GM13976 (cell line): Measurements from ENCODE around the gene PDLIM4.

Experiments used
- DNase-seq: peaks from one replicate; pipeline ENCODE4 v3.0.0; 2012; ENCODE audit warnings: low spot score
- CTCF ChIP-seq: IDR thresholded peaks from 2 replicates; pipeline ENCODE4 v1.5.1; 2012; ENCODE audit warnings: borderline replicate concordance, mild to moderate bottlenecking; ENCODE audit not compliant: insufficient read depth; ENCODE audit errors: extremely low read depth, missing control alignments, control extremely low read depth
- in situ Hi-C: fragments of 300-500 bp; cut with MboI; formaldehyde crosslinking; loops from one replicate; pipeline ENCODE4 v1.12.0; 2022; ENCODE audit warnings: low sequenced_read_pairs, mixed read lengths, inconsistent platforms; ENCODE audit not compliant: unreplicated experiment

Gene PDLIM4

GRCh38 chr5:132270335-132270665 lies 12.8 kb downstream of the PDLIM4 start:
- TF ChIP-seq CTCF, result no peak
- in situ Hi-C loops, result no loop called here
- DNase-seq, result no peak

- TF ChIP-seq CTCF, result no peak
- in situ Hi-C loops, result no loop called here
- peak; percentile 16 for DNase-seq
Observed at GRCh38 chr5:132270706-132271105, 13.2 kb downstream of the PDLIM4 start.

GRCh38 chr5:132271251-132272246 lies 14.1 kb downstream of the PDLIM4 start:
- no peak for TF ChIP-seq CTCF
- in situ Hi-C loops, result no loop called here
- DNase-seq, result peak; percentile 37

GRCh38 chr5:132272311-132273210 lies 15.1 kb downstream of the PDLIM4 start:
- peak; percentile 70 for TF ChIP-seq CTCF
- in situ Hi-C loops, result no loop called here
- DNase-seq, result peak; percentile 75

- TF ChIP-seq CTCF, result no peak
- in situ Hi-C loops, result no loop called here
- DNase-seq, result no peak
Observed at GRCh38 chr5:132273631-132274030, 16.1 kb downstream of the PDLIM4 start.

- in situ Hi-C loops, result no loop called here
- no peak for TF ChIP-seq CTCF
- no peak for DNase-seq
Observed at GRCh38 chr5:132274050-132274792, 16.7 kb downstream of the PDLIM4 start.
